ENCODE data around the gene FOXO6. TPM values are rescaled to one million over a fixed set of nuclear protein-coding genes. Genes with fewer than 3 reads are reported as not detected.

FOXO6 gene
- total and polyA plus RNA-seq, 12 donors = 0.22 to 7.0 (median 1.2) TPM; not detected in 1

- no peak for DNase-seq
- 88 to 100% (median 94%) methylated on average over 1 of the region's 1 CpG for WGBS, 4 donors
- intact Hi-C loops (cut with DNase I) = no loop called here
- Histone ChIP-seq H3K36me3 (replicated peaks in 1 of 2) (no peaks in the 10 kb centered on the region), H3K27ac (no peak overlapping the region), H3K9me3 (replicated peaks in 1 of 3) (no peaks in the 10 kb centered on the region), H3K4me1 (replicated peaks in 1 of 2) (peaks cover 17 to 18% of the 10 kb centered on the region in 2 donors), H3K27me3 (no peaks in the 10 kb centered on the region), H3K4me3 (no peak overlapping the region)
- no peak for TF ChIP-seq POLR2A (IDR thresholded peaks at IDR 0.05)
- TF ChIP-seq, protein P1, sequence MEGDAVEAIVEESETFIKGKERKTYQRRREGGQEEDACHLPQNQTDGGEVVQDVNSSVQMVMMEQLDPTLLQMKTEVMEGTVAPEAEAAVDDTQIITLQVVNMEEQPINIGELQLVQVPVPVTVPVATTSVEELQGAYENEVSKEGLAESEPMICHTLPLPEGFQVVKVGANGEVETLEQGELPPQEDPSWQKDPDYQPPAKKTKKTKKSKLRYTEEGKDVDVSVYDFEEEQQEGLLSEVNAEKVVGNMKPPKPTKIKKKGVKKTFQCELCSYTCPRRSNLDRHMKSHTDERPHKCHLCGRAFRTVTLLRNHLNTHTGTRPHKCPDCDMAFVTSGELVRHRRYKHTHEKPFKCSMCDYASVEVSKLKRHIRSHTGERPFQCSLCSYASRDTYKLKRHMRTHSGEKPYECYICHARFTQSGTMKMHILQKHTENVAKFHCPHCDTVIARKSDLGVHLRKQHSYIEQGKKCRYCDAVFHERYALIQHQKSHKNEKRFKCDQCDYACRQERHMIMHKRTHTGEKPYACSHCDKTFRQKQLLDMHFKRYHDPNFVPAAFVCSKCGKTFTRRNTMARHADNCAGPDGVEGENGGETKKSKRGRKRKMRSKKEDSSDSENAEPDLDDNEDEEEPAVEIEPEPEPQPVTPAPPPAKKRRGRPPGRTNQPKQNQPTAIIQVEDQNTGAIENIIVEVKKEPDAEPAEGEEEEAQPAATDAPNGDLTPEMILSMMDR (IDR thresholded peaks at IDR 0.05) = no peak
Measured at GRCh38 chr1:41318135-41318534, 43.1 kb upstream of the FOXO6 start.

DNA sequence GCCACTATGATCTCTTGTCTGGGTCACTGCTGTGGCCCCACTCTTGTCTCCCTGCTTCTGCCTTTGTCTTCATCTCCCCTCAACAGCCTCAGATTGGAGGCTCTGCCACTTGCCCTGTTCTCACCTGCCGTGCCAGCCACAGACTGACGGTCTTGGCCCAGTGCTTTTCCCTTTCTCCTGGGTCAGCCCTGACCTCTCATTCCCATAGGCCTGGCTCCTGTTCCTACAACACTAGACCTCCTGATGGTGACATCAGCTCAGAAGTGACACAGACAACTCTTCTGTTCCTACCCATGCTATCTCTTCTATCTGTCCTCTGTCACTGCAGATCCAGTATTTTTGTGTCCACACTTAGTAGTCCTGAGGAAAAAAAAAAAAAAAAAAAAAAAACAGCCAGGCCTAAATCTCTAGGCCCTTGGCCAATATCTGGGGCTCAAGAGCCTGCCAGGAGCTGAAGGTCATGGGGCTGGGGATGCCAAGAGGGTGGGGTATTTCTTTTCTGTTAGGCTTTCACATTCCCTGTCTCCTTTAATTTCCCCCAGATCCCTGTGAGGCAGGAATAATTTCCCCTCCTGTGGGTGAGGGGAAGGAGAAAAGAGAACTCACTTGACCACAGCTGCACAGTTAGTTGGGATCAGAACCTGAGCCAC lies 42.0 kb upstream of the FOXO6 start:
- H3K4me3 ChIP-seq = no peak overlapping the region
- H3K27ac ChIP-seq = peak overlapping the region in 4 of 5 donors; percentile 63 to 85 (median 70)
- H3K36me3 ChIP-seq (replicated peaks in 1 of 2) = no peaks in the 10 kb centered on the region
- H3K4me1 ChIP-seq (replicated peaks in 1 of 2) = peaks cover 17 to 18% of the 10 kb centered on the region in 2 donors
- WGBS, 4 donors = 34 to 67% (median 56%) methylated on average over 2 of the region's 2 CpGs
- no peaks in the 10 kb centered on the region for H3K27me3 ChIP-seq
- intact Hi-C loops (cut with DNase I) = no loop called here
- peak in 1 of 2 donors; percentile 15 for TF ChIP-seq POLR2A (IDR thresholded peaks at IDR 0.05)
- TF ChIP-seq, protein P1 (IDR thresholded peaks at IDR 0.05) = no peak
- peak in 6 of 7 donors; percentile 55 to 78 (median 68) for DNase-seq
- H3K9me3 ChIP-seq (replicated peaks in 1 of 3) = no peaks in the 10 kb centered on the region

- peak in 1 of 2 donors; percentile 21 for TF ChIP-seq POLR2A (IDR thresholded peaks at IDR 0.05)
- TF ChIP-seq, protein P1 (IDR thresholded peaks at IDR 0.05) = no peak
- peak overlapping the region in 4 of 5 donors; percentile 63 to 84 (median 70) for H3K27ac ChIP-seq
- no peaks in the 10 kb centered on the region for H3K27me3 ChIP-seq
- H3K4me3 ChIP-seq = no peak overlapping the region
- H3K9me3 ChIP-seq (replicated peaks in 1 of 3) = no peaks in the 10 kb centered on the region
- peak; percentile 70 to 85 (median 75) for DNase-seq
- intact Hi-C loops (cut with DNase I) = loop anchor here in 1 of 2 donors (5.0 kb wide), 1 partner anchor 97 kb away; no protein-coding TSS in a partner anchor
- no peaks in the 10 kb centered on the region for H3K36me3 ChIP-seq (replicated peaks in 1 of 2)
- WGBS, 4 donors = 55 to 70% (median 59%) methylated on average over 10 to 12 of the region's 12 CpGs
- peaks cover 17 to 18% of the 10 kb centered on the region in 2 donors for H3K4me1 ChIP-seq (replicated peaks in 1 of 2)
Measured at GRCh38 chr1:41319807-41320711, 41.2 kb upstream of the FOXO6 start.
